Stimulated activated CD4-positive, alpha-beta T cell treated with anti-CD3 and anti-CD28 coated beads, Interleukin-2, amount 100 ng/mL, for 4 hours (primary cell): ENCODE results near the gene APPL1.

ENCODE experiments used
- DNase-seq: peaks from one replicate; pipeline ENCODE4 v3.0.0-alpha.2; 2020; ENCODE audit warnings: low read depth

Gene APPL1

GRCh38 chr3:57227204-57227929 is at the start of gene APPL1:
Gene APPL1, plus strand, starts transcription at chr3:57227729. Its CDS starts 155 bp downstream, at chr3:57227884.
- DNase-seq, result peak; percentile 79

GRCh38 chr3:57179580-57180410 is 47.7 kb upstream of the APPL1 start:
- no peak for DNase-seq

GRCh38 chr3:57184526-57184925 is 43.0 kb upstream of the APPL1 start:
- no peak for DNase-seq

GRCh38 chr3:57192028-57192427 is 35.5 kb upstream of the APPL1 start:
- no peak for DNase-seq

GRCh38 chr3:57194641-57195040 is 32.9 kb upstream of the APPL1 start:
- DNase-seq, result no peak

- no peak for DNase-seq
These were observed 27.6 kb upstream of the APPL1 start, which contains the start of gene HESX1 for GRCh38 chr3:57199895-57200297. Gene HESX1, minus strand, starts transcription at chr3:57199978. Its CDS starts 60 bp downstream, at chr3:57199918.

GRCh38 chr3:57206423-57206822 is 21.1 kb upstream of the APPL1 start:
- DNase-seq, result no peak

GRCh38 chr3:57221883-57222282 is 5.6 kb upstream of the APPL1 start:
- no peak for DNase-seq

GRCh38 chr3:57224856-57225255 is 2.7 kb upstream of the APPL1 start:
- no peak for DNase-seq

- DNase-seq, result no peak
These were observed 1.4 kb upstream of the APPL1 start for GRCh38 chr3:57226176-57226575.

GRCh38 chr3:57227930-57228751 is 612 bp downstream of the APPL1 start:
- DNase-seq, result peak; percentile 10

GRCh38 chr3:57230006-57230405 is 2.5 kb downstream of the APPL1 start:
- no peak for DNase-seq

GRCh38 chr3:57233799-57234198 is 6.3 kb downstream of the APPL1 start:
- DNase-seq, result no peak

- DNase-seq, result no peak
These were observed 7.4 kb downstream of the APPL1 start for GRCh38 chr3:57234613-57235575.

- DNase-seq, result no peak
These were observed 17.4 kb downstream of the APPL1 start for GRCh38 chr3:57244946-57245345.

- no peak for DNase-seq
These were observed 24.9 kb downstream of the APPL1 start for GRCh38 chr3:57252404-57252803.

- DNase-seq, result no peak
These were observed 29.3 kb downstream of the APPL1 start for GRCh38 chr3:57256844-57257243.

GRCh38 chr3:57257678-57258077 is 30.1 kb downstream of the APPL1 start:
- DNase-seq, result no peak

- DNase-seq, result no peak
These were observed 33.6 kb downstream of the APPL1 start for GRCh38 chr3:57261119-57261518.

- DNase-seq, result no peak
These were observed 34.4 kb downstream of the APPL1 start for GRCh38 chr3:57261929-57262328.

GRCh38 chr3:57268416-57268815 is 40.9 kb downstream of the APPL1 start:
- DNase-seq, result no peak
